HepG2 (cell line): ENCODE results near the gene PC. TPM values are rescaled to one million over a fixed set of nuclear protein-coding genes. Genes with fewer than 3 reads are reported as not detected.

Experiments used
- ATF7 ChIP-seq, 2 experiments: fragments of 450-650 bp in 1 of 2; sonication (generic) in 1 of 2; formaldehyde crosslinking in 1 of 2; IDR thresholded peaks; 2 replicates each; pipeline versions ENCODE4 v1.4.0 to v1.6.1; 2016 to 2020; ENCODE audit warnings: antibody characterized with exemption in 1 of 2, mild to moderate bottlenecking in 1 of 2, missing genetic modification reagents in 1 of 2
- FOXA1 ChIP-seq, 2 experiments: fragments of 450-650 bp in 1 of 2; sonication (generic) in 1 of 2; formaldehyde crosslinking in 1 of 2; IDR thresholded peaks; 2 replicates each; pipeline versions ENCODE4 v1.4.0 to v1.6.1; 2016 to 2020; ENCODE audit warnings: missing genetic modification reagents in 1 of 2
- JUN ChIP-seq: sonication (generic); formaldehyde crosslinking; IDR thresholded peaks from 2 replicates; pipeline ENCODE4 v1.4.0; 2020; ENCODE audit warnings: mild to moderate bottlenecking, missing genetic modification reagents
- NFIC ChIP-seq: IDR thresholded peaks from 2 replicates; pipeline ENCODE4 v1.6.1; 2012; ENCODE audit warnings: mild to moderate bottlenecking, low read length, inconsistent platforms
- PRMT3 ChIP-seq: sonication (generic); formaldehyde crosslinking; IDR thresholded peaks from 2 replicates; pipeline ENCODE4 v1.8.1; 2022; ENCODE audit warnings: low read depth, mild to moderate bottlenecking, moderate library complexity, missing genetic modification reagents, borderline replicate concordance
- RFX5 ChIP-seq: IDR thresholded peaks from 2 replicates; pipeline ENCODE4 v1.6.1; 2011; ENCODE audit warnings: low read depth, low read length, improper control_type of control experiment
- ZNF407 ChIP-seq: sonication (generic); formaldehyde crosslinking; IDR thresholded peaks from one replicate; pipeline ENCODE4 v1.5.1; 2020; ENCODE audit warnings: mild to moderate bottlenecking, missing genetic modification reagents; ENCODE audit errors: not compliant biosample characterization
- ZNF550 ChIP-seq: sonication (generic); formaldehyde crosslinking; IDR thresholded peaks from 2 replicates; pipeline ENCODE4 v1.4.0; 2020; ENCODE audit warnings: mild to moderate bottlenecking, missing genetic modification reagents, borderline replicate concordance
- polyA plus RNA-seq, 8 experiments: library from polyadenylated mRNA; depleted of rRNA in 3 of 8; stranded (reverse) in 7 of 8; unstranded in 1 of 8; fragments of >200 nt; fragmentation: Illumina TruSeq in 4 of 8; extraction: Trizol in 4 of 8; gene quantifications; 2 replicates each; pipeline versions ENCODE4 v1.2.1 to v1.2.3, GENCODE V29; 2011 to 2016; ENCODE audit warnings: low read depth in 4 of 8, missing spikeins in 1 of 8, mixed read lengths in 1 of 8; ENCODE audit not compliant: insufficient read depth in 1 of 8
- total RNA-seq, 5 experiments: library from RNA; depleted of rRNA; stranded (reverse); fragments of >200 nt; fragmentation: Illumina TruSeq; extraction: Trizol; gene quantifications; 2 replicates each; pipeline ENCODE4 v1.2.3, GENCODE V29; 2016; ENCODE audit warnings: low read depth in 1 of 5

The PC gene
- total and polyA plus RNA-seq, 2 of the 13 experiments (the other 11 are each of a cell fraction or from before 2014, with no cell fraction given) = 29.0 to 39.0 TPM

- TF ChIP-seq PRMT3 = no peak
- no peak for TF ChIP-seq RFX5
- TF ChIP-seq FOXA1 (IDR thresholded peaks at IDR 0.05) = no peak
- no peak for TF ChIP-seq FOXA1 (CRISPR knock-in tag; IDR thresholded peaks at IDR 0.05)
- TF ChIP-seq JUN (CRISPR knock-in tag) = no peak
- TF ChIP-seq ATF7 (IDR thresholded peaks at IDR 0.05) = no peak
- no peak for TF ChIP-seq ATF7 (CRISPR knock-in tag; IDR thresholded peaks at IDR 0.05)
- TF ChIP-seq NFIC = no peak
- no peak for TF ChIP-seq ZNF550 (CRISPR knock-in tag)
- TF ChIP-seq ZNF407 (CRISPR knock-in tag) = no peak
These were observed 88.7 kb downstream of the PC start (continued) for GRCh38 chr11:66869567-66869870.
